Renal pelvis (tissue), 4 donors: ENCODE results near the gene CPB2. TPM values are rescaled to one million over a fixed set of nuclear protein-coding genes. Genes with fewer than 3 reads are reported as not detected.
A peak's percentile ranks its signal among the peaks of the same experiment; 100 is the strongest.

Source experiments
- DNase-seq: peaks from one replicate; pipeline ENCODE4 v3.0.0-alpha.2; 2013
- polyA plus RNA-seq, 3 donors: library from polyadenylated mRNA; unstranded; fragments of 120-200 nt; gene quantifications; one replicate each; pipeline ENCODE4 v1.2.1, GENCODE V29; 2013; ENCODE audit not compliant: insufficient read length in 3 of 3

Gene CPB2
- polyA plus RNA-seq, 3 donors: 0.10 to 0.18 (median 0.13) TPM

DNA sequence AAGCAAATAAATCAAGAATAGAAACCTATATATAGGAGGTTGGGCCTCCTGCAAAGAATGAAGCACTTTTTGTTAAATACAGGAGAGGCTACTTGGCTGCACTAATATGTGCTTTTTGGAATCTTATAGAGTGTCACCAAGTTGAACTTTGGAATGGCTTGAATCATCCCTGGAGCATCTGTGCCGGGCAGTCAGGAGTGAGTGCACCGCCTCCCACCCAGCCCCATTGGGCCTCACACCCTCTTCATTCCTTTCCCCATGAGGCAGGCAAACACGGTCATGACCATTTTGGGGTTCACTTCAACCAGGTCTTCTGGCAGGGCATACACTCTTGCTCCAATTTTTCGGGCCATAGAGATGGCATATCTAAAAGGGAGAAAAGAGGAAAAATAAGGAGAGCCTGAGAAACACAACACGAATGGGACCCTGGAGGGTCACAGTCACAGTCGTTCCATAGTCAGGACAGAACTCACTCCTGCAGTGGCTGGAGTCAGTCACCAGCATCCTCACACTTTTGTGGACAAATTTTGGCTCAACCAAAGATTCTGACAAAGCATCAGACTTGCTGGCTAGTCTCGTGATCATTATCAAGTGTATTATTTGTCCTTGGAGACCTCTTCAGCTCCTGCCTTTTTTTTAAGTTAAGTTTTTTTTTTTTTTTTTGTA lies 22.7 kb upstream of the CPB2 start:
- no peak for DNase-seq

DNA sequence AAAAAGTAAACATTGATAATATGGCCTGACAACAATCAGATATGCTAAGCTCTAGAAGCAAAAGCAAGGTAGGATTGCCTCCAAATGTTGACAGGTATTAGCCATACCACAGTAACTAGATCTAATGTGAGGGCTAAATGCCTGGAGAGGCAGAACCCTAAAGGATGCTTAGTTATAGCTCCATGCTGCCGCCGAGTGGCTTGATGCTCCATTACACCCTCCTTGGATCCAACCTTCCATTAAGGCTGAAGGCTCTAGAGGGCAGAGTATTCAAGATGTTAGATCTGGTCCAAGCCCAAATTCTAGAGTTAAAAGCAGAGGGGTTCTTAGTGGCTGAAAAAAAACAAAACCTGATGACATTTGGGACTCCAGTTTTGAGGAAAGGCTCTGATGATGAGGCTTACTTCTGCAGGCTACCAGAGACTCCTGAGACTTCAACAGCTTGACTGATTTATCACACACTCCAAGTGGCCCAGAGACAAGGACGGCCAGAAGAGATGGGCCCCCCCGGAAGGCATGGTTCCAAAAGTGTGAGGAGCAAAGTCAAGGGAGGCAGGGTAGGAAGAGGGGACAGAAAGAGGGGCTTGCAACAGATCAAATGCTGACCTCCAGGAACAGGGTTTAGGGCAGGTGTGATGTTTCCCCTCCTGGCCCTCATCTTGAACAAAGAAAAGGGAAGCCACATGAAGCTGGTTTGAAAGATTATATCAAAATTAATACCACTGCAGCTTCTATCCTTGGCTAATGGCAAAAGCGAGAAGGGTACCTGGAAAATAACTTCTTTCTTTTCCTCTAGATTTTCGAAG lies 21.9 kb upstream of the CPB2 start:
- peak; percentile 76 for DNase-seq

DNA sequence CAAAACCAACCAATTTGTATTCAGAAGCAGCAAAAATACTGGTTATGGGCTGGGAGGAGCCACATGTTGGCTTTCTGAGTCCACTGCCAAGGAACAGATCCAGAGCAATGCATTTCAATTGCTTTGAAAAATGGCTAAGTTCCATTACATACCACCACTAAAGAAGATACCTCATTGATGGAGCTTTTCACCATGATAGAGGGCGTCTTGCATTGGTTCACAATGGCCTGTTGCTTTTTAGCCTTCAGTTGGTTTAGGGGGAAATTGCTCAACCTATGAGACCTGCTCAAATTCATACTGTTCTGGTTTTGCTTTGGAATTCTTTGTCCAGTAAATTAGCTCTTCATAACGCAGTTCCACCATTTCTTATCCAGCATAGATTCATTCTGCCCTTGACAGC lies 21.2 kb upstream of the CPB2 start:
- DNase-seq: no peak

DNA sequence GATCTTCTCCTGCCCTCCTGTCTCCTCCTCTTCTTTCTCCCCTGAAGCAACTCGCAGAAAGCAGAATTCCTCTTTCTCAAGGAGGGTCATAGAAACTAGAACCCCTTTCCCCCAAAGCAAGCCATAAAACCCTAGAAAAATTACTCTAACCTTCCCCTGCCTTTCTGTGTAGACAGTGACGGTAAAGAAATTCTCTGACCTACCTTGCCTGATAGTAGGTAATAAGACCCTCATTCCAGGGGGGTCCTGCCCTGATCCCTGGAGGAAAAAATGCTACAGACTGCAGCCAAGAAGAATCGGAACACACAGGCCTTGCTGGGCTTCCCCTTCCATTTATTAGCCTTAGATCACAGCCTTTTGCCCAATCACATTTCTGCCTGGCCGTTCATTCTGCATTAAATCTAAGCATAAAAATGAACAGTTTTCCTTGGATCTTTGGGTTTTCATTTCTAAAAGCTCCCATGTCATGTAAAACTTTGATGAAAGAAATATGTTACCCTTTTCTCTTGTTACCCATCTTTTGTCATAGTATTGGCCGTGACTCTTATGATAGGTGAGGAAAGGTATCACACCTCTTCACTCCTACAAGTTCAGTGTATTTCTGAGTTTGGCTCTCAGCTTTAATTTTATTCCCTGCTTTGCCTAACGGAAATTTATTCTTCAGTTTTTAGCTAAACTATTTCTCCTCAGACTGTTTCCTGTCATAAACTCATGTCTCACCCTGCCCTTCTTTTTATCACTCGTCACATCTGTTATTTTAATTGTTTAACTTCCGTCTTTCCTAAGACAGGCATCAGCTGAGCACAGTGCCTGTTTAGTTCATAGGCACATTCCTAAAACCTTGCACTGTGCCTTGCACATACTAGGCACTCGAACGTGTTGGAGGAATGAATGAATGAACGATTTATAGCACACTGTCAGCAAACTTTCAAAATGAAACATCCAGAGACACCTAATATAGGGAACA lies 20.4 kb upstream of the CPB2 start:
- peak; percentile 21 for DNase-seq

DNA sequence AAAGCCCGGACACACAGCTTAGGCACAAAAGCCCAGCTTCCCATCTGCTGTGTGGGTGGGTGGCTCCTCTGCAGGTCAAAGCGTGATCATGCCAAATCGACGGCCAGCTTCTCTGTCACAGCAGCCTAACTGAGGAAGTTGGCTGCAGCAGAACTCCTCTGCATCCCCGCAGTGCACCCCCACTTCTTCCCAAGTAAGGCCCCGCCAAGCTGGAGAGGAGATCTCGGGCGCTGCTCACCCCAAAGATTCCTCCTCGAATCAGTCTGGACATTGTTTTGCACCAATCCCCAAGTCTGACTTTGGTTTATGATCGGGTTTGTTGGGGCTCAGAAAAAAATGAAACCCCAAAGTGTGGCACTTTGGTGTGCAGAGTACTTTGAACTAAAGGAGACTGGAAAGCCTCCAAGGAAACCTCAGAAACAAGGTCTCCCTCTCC lies 19.7 kb upstream of the CPB2 start:
- DNase-seq: no peak

DNA sequence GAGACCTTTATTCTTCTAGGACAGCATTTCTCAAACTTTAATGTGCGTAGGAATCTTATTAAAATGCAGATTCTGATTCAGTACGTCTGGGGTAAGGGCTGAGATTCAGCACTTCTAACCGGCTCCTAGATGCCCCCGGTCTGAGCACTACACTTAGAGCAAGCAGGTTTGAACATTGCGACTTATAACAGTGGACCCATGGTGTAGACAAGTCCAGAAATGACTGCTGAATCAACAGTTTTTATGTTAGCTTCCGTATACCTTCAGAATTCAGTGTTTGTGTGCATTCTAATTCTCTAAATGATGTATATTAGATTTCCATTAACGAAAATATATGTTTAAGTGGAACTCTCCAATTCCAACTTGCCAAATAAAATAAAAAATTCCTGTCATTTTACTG lies 17.5 kb upstream of the CPB2 start:
- no peak for DNase-seq

DNA sequence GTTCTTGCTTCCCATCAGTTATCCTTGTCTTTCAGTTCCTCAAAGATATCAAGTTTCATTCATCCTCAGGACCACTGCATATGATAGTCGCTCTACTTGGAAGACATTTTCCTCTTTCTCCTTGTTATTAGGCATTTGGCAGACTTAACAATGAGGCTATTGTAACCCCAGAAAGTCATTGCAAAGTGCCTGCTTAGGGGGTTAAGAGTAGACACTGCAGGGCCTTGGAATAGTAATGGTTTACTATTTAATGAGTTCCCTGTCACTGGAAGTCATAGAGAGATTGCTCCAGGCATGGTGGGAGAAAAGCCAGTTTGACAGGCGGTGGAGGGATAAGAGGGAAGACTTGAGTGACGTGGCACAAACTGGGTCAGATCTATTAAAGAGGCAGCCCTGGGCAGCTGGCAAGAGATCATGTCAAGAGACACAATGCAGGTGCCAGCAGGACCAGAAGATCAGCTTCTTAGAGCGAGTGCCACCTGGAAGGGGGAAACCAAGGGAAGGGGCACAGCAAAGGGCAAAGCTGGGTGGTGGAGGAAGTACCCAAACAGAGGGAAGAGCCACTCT lies 16.8 kb upstream of the CPB2 start:
- no peak for DNase-seq

DNA sequence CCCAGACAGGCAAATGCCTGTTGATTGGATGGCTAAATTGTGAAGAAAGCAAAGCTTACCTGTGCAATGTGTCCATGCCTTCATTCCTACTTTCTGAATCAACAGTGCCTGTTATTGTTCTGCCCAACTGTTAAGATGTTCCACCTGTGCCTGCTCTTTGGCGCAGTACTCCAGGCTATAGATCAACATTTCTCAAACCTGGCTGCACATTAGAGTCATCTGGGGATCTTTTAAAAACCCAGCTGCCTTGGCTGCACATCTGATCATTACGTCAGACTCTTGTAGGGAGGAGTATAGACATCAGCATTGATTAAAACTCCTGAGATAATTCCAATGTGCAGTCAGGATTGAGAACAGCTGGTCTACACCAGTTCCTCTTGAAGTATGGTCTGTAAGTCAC lies 16.2 kb upstream of the CPB2 start:
- no peak for DNase-seq

DNA sequence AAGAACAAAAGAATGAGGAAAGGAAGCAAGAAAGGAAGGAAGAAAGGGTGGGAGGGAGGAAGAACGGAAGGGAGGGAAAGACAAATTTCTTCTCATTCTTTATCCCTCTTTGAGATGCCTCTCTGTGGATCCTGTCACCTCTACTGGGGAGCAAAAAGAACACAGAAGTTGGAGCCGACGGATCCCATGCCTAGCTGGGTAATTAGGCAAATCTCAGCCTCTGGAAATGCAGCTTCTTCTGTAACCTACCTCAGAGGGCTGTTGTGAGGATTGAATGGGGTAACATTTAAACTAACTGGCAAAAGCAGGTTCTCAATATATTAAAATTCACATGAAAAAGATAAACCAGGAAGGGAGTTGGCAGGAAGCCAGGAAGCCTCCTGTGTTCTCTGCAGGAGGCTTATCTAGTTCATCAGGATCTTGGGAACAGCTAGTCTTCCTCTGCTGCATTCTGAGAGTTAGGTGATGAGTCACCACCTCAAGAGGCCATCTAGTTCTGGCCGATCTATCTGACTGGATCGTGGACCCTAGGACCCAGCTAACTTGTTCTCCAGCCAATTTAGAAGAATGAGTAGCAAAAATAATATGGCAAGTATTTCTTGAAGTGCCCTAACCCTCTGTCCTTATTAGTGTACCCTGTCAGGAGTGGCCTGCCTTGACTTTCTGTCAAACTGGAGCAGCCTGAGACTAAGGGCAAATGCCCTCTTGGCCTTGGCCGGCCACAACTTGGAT lies 15.2 kb upstream of the CPB2 start:
- no peak for DNase-seq

DNA sequence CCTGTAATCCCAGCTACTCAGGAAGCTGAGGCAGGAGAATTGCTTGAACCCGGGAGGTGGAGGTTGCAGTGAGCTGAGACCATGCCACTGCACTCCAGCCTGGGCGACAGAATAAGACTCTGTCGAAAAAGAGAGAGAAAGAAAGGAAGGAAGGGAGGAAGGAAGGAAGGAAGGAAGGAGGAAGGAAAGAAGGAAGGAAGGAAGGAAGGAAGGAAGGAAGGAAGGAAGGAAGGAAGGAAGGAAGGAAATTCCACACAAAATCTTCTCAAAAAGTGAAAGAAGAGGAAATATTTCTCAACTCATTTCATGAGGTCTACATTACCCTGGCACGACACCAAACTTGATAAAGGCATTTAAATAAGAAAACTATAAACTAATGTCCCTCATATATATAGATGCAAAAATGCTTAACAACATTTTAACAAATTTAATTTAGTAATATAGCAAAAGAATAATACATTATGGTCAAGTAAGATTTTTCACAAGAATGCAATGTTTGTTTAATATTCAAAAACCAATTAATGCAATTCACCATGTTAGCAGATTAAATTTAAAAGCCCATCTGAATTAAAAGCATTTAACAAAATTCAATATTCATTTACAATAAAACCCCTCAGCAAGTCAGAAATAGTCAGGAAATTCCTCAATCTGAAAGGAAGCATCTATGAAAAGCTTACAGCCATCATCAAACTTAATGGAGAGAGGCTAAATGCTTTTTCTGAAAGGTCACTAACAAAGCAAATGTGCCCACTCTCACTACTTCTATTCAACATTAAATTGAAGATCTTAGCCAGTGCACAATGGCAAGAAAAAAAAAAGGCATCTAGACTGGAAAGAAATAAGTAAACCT lies 12.0 kb upstream of the CPB2 start:
- no peak for DNase-seq

DNA sequence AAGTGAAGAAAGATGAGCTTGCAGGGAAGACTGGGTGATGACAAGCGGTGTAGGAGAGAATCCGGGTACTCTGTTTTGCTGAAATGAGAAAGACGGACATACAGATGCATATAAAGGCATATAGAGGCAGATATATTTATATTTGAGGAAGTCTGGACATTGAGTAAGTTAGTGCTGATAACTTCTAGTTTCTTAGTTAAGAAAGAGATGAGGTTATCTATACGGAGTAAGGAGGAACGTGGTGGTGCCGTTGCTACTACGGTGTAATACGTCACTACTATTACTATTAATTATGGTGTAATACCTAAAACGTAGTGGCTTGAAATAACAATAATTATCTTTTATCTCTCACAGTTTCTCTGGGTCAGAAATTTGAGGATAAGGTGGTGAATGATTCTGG lies 9.8 kb upstream of the CPB2 start:
- DNase-seq: no peak

DNA sequence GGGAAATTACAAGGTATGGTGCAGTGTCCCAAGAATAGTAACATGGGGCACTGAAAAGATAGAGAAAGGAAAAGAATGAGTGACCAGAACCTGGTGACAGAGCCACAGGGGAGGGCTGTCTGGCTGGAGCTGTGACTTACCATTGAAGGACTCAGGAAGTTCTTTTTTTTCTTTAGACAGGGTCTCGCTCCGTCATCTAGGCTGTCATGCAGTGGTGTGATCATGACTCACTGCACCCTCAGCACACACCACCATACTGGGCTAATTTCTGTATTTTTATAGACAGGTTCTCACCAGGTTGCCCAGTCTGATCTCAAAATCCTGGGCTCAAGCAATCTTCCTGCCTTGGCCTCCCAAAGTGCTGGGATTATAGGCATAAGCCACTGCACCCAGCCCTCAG lies 8.8 kb upstream of the CPB2 start:
- DNase-seq: no peak

DNA sequence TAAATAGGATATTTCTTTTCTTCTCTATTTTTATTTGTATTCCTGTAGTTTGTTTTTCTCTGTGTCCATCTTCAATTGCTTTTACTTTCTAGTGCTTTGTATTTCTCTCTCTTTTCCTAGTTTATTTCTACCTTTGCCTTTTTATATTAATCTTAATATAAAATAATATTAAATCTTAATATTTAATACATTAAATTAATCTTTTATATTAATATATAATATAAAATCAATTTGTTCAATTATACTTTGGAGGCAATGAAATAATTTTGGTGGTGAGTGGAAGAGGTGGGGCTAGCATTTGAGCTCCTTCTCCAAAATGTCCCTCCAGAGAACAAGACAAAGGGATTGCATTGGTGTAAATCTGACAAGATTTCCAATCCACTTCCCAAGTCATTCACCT lies 6.3 kb upstream of the CPB2 start:
- no peak for DNase-seq

DNA sequence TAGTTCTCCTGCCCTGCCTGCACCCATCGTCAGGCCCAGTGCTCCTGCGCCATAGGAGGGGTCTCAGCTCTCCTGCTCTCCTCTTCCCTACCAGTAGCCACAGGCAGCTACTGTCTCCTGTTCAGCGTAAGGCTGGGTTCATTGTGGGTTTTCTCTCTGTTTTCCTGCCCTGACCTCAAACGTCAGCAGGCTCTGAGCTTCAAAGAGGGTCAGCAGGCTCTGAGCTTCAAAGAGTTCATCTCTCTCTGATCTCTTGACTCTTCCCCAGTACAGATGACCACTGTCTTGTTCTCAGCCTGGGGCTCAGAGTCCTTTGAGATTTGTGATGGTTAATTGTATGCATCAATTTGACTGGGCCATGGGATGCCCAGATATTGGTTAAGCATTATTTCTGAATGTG lies 4.6 kb upstream of the CPB2 start:
- DNase-seq: no peak

DNA sequence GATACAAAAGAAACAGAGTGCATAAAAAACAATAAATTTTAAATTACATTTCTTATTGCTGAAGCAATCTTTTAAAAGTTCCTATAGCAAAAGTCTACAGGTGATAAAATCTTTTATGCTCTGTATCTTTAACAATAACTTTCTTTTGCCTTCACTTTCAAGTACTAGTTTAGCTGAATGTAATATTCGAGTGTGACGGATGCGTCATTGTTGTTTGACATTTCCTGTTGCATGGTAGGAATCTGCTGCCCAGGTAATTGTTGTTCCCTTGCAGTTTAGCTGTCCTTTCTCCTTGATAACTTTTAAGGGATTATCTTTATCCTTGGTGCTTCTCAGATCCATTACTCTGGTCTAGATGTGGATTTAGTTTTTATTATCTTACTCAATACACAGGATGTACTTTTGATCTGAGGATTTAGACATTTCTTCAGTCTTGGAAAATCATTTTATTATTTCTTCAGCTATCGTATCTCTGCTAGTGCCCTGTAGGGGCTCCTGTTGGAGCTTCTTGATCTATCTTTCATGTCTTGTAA lies 2.1 kb upstream of the CPB2 start:
- no peak for DNase-seq

DNA sequence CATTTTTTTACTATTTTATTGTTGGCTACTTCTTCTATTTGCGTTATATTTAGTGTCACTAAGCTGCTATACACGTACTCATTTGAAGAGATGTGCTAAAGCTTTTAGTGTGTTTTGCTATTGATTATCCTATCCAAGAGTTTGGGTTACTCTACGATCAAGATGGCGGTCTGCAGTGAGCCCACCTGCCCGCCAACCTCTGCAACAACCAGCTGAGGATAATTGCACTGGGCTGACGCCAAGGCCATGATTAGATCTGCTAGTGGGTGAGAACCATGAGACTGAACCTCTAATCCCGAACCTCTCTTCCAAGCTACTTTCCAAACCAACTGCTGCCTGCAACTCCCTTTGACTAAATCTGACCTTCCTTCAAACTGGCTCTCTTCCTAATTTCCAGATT lies 1.8 kb downstream of the CPB2 start:
- DNase-seq: no peak

DNA sequence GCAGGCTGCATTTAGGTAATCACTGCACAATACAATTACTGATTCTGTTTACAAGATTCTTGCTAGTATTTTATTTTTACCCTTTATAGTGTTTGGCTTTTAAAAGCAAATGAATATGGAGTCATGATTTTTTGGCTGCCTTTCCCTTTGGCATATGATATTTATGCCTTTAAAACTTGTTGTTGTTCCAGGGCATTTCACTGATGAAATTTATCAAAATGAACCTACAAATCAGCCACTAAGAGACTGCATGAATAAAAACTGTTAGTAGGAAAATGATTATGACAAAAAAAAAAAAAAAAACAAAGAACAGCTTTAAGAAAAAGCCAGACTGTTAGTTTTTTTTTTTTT lies 2.6 kb downstream of the CPB2 start:
- DNase-seq: no peak

DNA sequence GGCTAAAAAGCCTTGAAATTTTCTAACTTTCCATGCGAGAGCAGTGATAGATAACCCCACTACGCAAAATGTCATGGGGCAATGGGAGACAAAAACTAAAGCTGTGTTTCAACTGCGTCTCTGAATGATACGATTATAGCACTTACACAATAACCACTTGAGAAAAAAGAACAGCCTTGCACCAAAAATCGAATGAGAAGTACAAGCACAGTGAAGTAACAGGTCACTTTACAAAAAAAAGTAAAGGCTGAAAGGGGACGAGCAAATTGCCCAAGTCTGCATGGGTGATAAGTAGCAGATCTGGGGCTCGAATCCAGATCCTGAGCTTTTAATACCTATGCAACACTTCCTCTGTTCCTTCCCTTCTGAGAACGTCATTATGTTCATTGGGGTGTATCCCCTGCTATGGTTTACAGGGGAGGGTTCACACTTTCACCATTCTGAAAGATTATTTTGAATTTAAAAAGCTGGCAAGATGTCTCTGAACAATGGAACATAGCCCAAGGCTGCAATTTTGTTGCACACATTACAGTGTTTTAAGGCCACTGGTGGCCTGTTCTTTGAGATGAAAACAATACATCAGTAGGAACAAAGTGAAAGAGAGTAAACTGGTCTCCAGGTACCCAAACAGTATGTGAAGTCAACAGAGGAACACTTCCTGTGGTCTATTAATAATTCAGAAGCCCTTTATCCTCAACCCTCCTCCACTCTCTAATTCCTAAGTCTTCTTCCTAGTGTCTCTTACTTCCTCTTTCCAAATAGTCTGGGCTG lies 3.2 kb downstream of the CPB2 start:
- no peak for DNase-seq

DNA sequence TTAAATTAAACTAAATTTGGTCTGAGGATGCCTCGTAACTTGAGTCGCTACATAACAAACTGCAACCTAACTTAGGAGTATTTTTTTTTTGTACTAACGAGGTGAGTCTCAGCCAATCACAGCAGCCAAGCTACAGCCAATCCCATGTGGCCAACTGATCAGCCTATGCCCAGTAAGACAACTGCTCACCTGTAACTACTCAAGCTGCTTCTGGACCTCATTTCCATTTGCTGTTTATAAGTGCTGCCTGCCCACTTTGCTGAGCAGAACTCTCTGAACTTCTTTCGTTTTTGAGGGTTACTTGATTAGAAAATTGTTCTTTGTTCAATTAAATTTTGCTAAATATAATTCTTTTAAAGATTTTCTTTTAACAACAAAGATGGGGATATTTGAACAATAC lies 3.8 kb downstream of the CPB2 start:
- no peak for DNase-seq
